Liver (tissue), 9 donors: ENCODE results near the gene RASL10A. TPM values are rescaled to one million over a fixed set of nuclear protein-coding genes. Genes with fewer than 3 reads are reported as not detected.
A peak's percentile ranks its signal among the peaks of the same experiment; 100 is the strongest.

Experiments
- DNase-seq: peaks from one replicate; pipeline ENCODE4 v3.0.0-alpha.2; 2017; ENCODE audit warnings: low spot score
- H3K27ac ChIP-seq, 2 donors: one replicate each; pipeline ENCODE4 v1.7.0; 2013; ENCODE audit warnings: inconsistent platforms in 2 of 2, low read length in 2 of 2, control low read depth in 1 of 2, low read depth in 1 of 2, mild to moderate bottlenecking in 1 of 2
- H3K27me3 ChIP-seq, 4 donors: one replicate each; pipeline versions ENCODE4 v1.6.1 to v1.7.0; 2013; ENCODE audit warnings: low read length in 3 of 4, inconsistent platforms in 1 of 4, mild to moderate bottlenecking in 1 of 4, moderate library complexity in 1 of 4; ENCODE audit not compliant: control insufficient read depth in 4 of 4, insufficient read depth in 4 of 4
- H3K36me3 ChIP-seq, 4 donors: one replicate each; pipeline versions ENCODE4 v1.6.1 to v1.7.0; 2013; ENCODE audit warnings: low read length in 3 of 4, mild to moderate bottlenecking in 3 of 4, low read depth in 1 of 4, moderate library complexity in 1 of 4; ENCODE audit not compliant: control insufficient read depth in 4 of 4, insufficient read depth in 3 of 4
- H3K4me1 ChIP-seq, 4 donors: one replicate each; pipeline versions ENCODE4 v1.6.1 to v1.7.0; 2013; ENCODE audit warnings: low read length in 3 of 4, mild to moderate bottlenecking in 3 of 4, moderate library complexity in 1 of 4; ENCODE audit not compliant: control insufficient read depth in 4 of 4, insufficient read depth in 4 of 4
- H3K4me3 ChIP-seq, 3 donors: one replicate each; pipeline versions ENCODE4 v1.6.1 to v1.7.0; 2013; ENCODE audit warnings: low read length in 3 of 3, control low read depth in 1 of 3, low read depth in 1 of 3, mild to moderate bottlenecking in 1 of 3
- H3K9ac ChIP-seq, 2 donors: one replicate each; pipeline ENCODE4 v1.7.0; 2013; ENCODE audit warnings: low read length in 2 of 2, mild to moderate bottlenecking in 2 of 2, moderate library complexity in 2 of 2, control low read depth in 1 of 2, low read depth in 1 of 2
- H3K9me3 ChIP-seq, 4 donors: one replicate each; pipeline versions ENCODE4 v1.6.1 to v1.7.0; 2013; ENCODE audit warnings: low read length in 3 of 4; ENCODE audit not compliant: control insufficient read depth in 4 of 4
- ATF3 ChIP-seq: IDR thresholded peaks from 2 replicates; pipeline ENCODE4 v1.6.1; 2016; ENCODE audit warnings: antibody characterized with exemption
- EGR1 ChIP-seq, 2 donors: IDR thresholded peaks; 2 replicates each; pipeline ENCODE4 v1.6.1; 2016 to 2018; ENCODE audit warnings: antibody characterized with exemption in 2 of 2, low read depth in 2 of 2
- FOXA2 ChIP-seq: IDR thresholded peaks from 2 replicates; pipeline ENCODE4 v1.6.1; 2016; ENCODE audit warnings: antibody characterized with exemption
- HNF4A ChIP-seq, 2 donors: conservative IDR thresholded peaks; 2 replicates each; pipeline ENCODE4 v1.6.1; 2016; ENCODE audit warnings: antibody characterized with exemption in 2 of 2, mild to moderate bottlenecking in 2 of 2
- HNF4G ChIP-seq: IDR thresholded peaks from 2 replicates; pipeline ENCODE4 v1.6.1; 2016; ENCODE audit warnings: antibody characterized with exemption
- MAX ChIP-seq: IDR thresholded peaks from 2 replicates; pipeline ENCODE4 v1.6.1; 2016; ENCODE audit warnings: antibody characterized with exemption
- RXRA ChIP-seq, 2 donors: IDR thresholded peaks; 2 replicates each; pipeline ENCODE4 v1.6.1; 2017 to 2018; ENCODE audit warnings: antibody characterized with exemption in 2 of 2, mild to moderate bottlenecking in 1 of 2
- YY1 ChIP-seq: IDR thresholded peaks from 2 replicates; pipeline ENCODE4 v1.6.1; 2016; ENCODE audit warnings: antibody characterized with exemption, mild to moderate bottlenecking
- ZBTB33 ChIP-seq: IDR thresholded peaks from 2 replicates; pipeline ENCODE4 v1.6.1; 2016; ENCODE audit warnings: antibody characterized with exemption
- WGBS: extraction: QIAGEN DNeasy Blood & Tissue Kit; methylation state at CpG from one replicate; pipeline ENCODE4 v1.1.7; 2013; 5-methylcytosine and 5-hydroxymethylcytosine counted together
- polyA plus RNA-seq, 2 donors: library from polyadenylated mRNA; stranded (reverse) in 1 of 2; unstranded in 1 of 2; fragments of 200-250 nt in 1 of 2; fragments of >200 nt in 1 of 2; fragmentation: Nextera tagmentation in 1 of 2; extraction: Ambion mirVana in 1 of 2; gene quantifications; one replicate each; pipeline versions ENCODE4 v1.2.1 to v1.2.3, GENCODE V29; 2013 to 2015
- total RNA-seq, 2 donors: library from RNA; depleted of rRNA; stranded (reverse); fragments of >200 nt; gene quantifications; one replicate each; pipeline ENCODE4 v1.2.3, GENCODE V29; 2014
- donor health status: healthy.
- donor health status: healthy.
- donor health status: healthy.
- donor health status: healthy.
- donor health status: healthy.

RASL10A gene
- total and polyA plus RNA-seq, 4 donors = 0.10 to 0.79 (median 0.47) TPM

GRCh38 chr22:29277927-29278326 lies 37.6 kb downstream of the RASL10A start:
- WGBS = 96% methylated on average over 1 of the region's 1 CpG
- Histone ChIP-seq H3K9ac (no peak overlapping the region), H3K27ac (no peak overlapping the region), H3K4me1 (peaks cover 4 to 38% (median 31%) of the 10 kb centered on the region in 4 donors), H3K27me3 (no peaks in the 10 kb centered on the region), H3K4me3 (no peak overlapping the region), H3K36me3 (peaks cover 17 to 72% (median 67%) of the 10 kb centered on the region in 4 donors), H3K9me3 (no peaks in the 10 kb centered on the region)
- TF ChIP-seq FOXA2 = no peak
- no peak for TF ChIP-seq RXRA (IDR thresholded peaks at IDR 0.05)
- no peak for DNase-seq

- H3K9ac ChIP-seq = peak overlapping the region in 1 of 2 donors; percentile 47
- peak; percentile 21 to 33 for TF ChIP-seq HNF4A (conservative IDR thresholded peaks at IDR 0.05)
- TF ChIP-seq ZBTB33 = no peak
- no peak for DNase-seq
- H3K27ac ChIP-seq = no peak overlapping the region
- 29% methylated on average over 3 of the region's 3 CpGs for WGBS
- peaks cover 4 to 57% (median 50%) of the 10 kb centered on the region in 4 donors for H3K4me1 ChIP-seq
- peaks cover 16 to 68% (median 61%) of the 10 kb centered on the region in 4 donors for H3K36me3 ChIP-seq
- H3K9me3 ChIP-seq = no peaks in the 10 kb centered on the region
- no peaks in the 10 kb centered on the region for H3K27me3 ChIP-seq
- H3K4me3 ChIP-seq = no peak overlapping the region
Measured at GRCh38 chr22:29275819-29276565, 39.5 kb downstream of the RASL10A start.

- WGBS = 64% methylated on average over 3 of the region's 3 CpGs
- Histone ChIP-seq H3K9ac (no peak overlapping the region), H3K4me1 (peaks cover 4 to 66% (median 58%) of the 10 kb centered on the region in 4 donors), H3K4me3 (no peak overlapping the region), H3K9me3 (no peaks in the 10 kb centered on the region), H3K36me3 (peaks cover 14 to 67% (median 58%) of the 10 kb centered on the region in 4 donors), H3K27ac (no peak overlapping the region), H3K27me3 (no peaks in the 10 kb centered on the region)
- TF ChIP-seq RXRA (IDR thresholded peaks at IDR 0.05) = no peak
- TF ChIP-seq EGR1 (IDR thresholded peaks at IDR 0.05; ENCODE audit: low read depth in 2 of 2) = no peak
- no peak for TF ChIP-seq FOXA2
- TF ChIP-seq ZBTB33 = no peak
- TF ChIP-seq YY1 = no peak
- no peak for TF ChIP-seq HNF4A (conservative IDR thresholded peaks at IDR 0.05)
- no peak for TF ChIP-seq MAX
- no peak for TF ChIP-seq ATF3
- no peak for TF ChIP-seq HNF4G
- DNase-seq = no peak
Measured at GRCh38 chr22:29275167-29275566, 40.3 kb downstream of the RASL10A start.
